Left cardiac atrium (tissue), 4 donors: ENCODE results near the gene GNG14. TPM values are rescaled to one million over a fixed set of nuclear protein-coding genes. Genes with fewer than 3 reads are reported as not detected.
"Not testable (repeated sequence)": the region's sequence is repeated elsewhere in the genome, so short reads cannot be mapped to it uniquely, and the experiment has no call there.

ENCODE experiments used
- ATAC-seq, 2 donors: fragments of 200-7000 bp; cut with Tn5 transposase; one replicate each; pipeline ENCODE4 v1.9.1; 2020; ENCODE audit warnings: mild to moderate bottlenecking in 2 of 2, moderate library complexity in 2 of 2
- DNase-seq: peaks from one replicate; pipeline ENCODE4 v3.0.0-alpha.2; 2020
- intact Hi-C, 2 donors: fragments of 100-400 bp; cut with DNase I; formaldehyde crosslinking; loops; one replicate each; pipeline versions ENCODE4 v1.14.1 to v1.15.1; 2022 to 2023
- total RNA-seq, 2 donors: library from RNA; stranded (reverse); fragmentation: NEBNext Ultra II Directional; extraction: Animal tissue kit (Norgen Biotek cat#: 25700); gene quantifications; one replicate each; pipeline ENCODE4 v1.2.1, GENCODE V29; 2021
- donor health status: DM: no; HTN: yes; CAD: no.
- donor health status: DM: no; HTN: yes; CAD: no; lungs with severe emphysema.
- donor health status: DM: yes; HTN: yes; CAD: no.
- donor health status: Dilated cardiomyopathy.

GNG14 gene
- total RNA-seq, 2 donors from 2014 or later, result not detected

GRCh38 chr19:12689012-12689411, 1.2 kb downstream of the GNG14 start:
- peak in 1 of 2 donors; percentile 7 for ATAC-seq
- no peak for DNase-seq
- intact Hi-C loops, result no loop called here

GRCh38 chr19:12689581-12690216, 1.9 kb downstream of the GNG14 start:
- DNase-seq (no peak), ATAC-seq (no peak)
- intact Hi-C loops, result no loop called here

DNA sequence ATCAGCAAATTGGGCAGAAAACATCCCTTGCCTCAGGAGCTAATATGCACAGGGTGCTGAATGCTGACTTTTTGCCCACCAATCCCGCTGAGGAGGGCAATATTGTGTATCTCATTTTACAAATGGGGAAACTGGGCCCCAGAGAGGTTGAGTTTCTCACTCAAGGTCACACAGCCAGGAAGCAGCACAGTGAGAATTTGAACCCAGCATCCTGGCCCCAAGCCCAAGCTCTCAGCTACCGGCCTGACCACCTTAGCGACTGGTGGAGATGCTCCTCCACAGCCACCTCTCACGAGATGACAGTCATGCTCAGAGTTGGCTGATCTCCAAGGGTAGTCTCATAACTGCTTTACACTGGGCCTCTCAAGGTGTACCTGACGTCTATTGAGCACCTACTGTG, 5.2 kb downstream of the GNG14 start:
- intact Hi-C loops, result no loop called here
- DNase-seq (no peak), ATAC-seq (no peak)

DNA sequence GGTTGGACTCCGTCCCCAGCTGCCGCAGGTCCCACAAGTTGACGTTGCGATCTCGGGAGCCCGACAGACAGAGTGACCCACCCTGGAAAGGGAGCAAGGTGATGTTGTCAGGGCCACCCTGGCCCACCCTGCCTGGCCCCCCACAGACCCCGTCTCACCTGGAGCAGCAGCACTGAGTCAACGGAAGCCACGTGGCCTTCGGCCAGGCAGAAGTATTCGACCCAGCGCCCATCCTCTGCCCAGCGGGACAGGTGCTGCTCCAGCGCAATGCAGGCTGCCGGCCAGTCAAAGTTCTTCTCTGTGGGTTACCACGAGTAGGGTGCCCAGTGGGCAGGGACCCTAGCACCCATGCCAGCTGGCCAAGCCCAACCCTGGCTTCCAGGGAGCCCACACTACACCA, 6.8 kb downstream of the GNG14 start:
- DNase-seq (no peak), ATAC-seq (no peak)
- intact Hi-C loops, result no loop called here

- intact Hi-C loops, result no loop called here
- DNase-seq, result no peak
These were observed 7.3 kb downstream of the GNG14 start for GRCh38 chr19:12695096-12695495.

GRCh38 chr19:12695514-12695913, 7.7 kb downstream of the GNG14 start:
- intact Hi-C loops, result no loop called here
- no peak for ATAC-seq
- DNase-seq, result no peak

More at GRCh38 chr19:12695096-12695495, 7.3 kb downstream of the GNG14 start:
- ATAC-seq, result no peak

- DNase-seq (no peak), ATAC-seq (peak; percentile 6 to 7)
- intact Hi-C loops, result no loop called here
These were observed 8.2 kb downstream of the GNG14 start for GRCh38 chr19:12695997-12696365.

GRCh38 chr19:12696366-12697335, 8.9 kb downstream of the GNG14 start, which contains the start of gene FBXW9:
Gene FBXW9, minus strand, starts transcription at chr19:12696631. Its CDS starts 50 bp downstream, at chr19:12696581.
- intact Hi-C loops, result no loop called here
- peak; percentile 95 for DNase-seq
- peak; percentile 93 to 97 for ATAC-seq

GRCh38 chr19:12697425-12697824, 9.6 kb downstream of the GNG14 start:
- intact Hi-C loops, DNase-seq, ATAC-seq: not testable (repeated sequence)

DNA sequence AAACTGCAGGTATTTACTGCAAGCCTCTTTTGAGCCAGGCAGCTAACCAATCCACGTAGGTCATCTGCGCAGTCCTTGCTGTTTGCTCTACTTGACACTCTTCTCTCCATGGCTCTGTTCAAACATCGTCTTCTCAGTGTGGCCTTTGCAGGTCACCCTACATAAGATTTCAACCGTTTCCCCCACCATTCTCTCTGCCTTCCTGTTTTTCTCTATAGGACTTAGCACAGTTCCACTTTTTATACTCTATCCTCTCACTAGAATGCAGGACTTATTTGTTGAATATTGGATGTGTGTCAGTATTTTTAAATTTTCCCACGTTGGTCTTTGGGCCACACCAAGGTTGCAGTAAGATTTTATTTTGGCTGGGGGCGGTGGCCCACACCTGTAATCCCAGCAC, 10.3 kb downstream of the GNG14 start:
- intact Hi-C loops, result no loop called here
- DNase-seq, result no peak
- no peak for ATAC-seq

DNA sequence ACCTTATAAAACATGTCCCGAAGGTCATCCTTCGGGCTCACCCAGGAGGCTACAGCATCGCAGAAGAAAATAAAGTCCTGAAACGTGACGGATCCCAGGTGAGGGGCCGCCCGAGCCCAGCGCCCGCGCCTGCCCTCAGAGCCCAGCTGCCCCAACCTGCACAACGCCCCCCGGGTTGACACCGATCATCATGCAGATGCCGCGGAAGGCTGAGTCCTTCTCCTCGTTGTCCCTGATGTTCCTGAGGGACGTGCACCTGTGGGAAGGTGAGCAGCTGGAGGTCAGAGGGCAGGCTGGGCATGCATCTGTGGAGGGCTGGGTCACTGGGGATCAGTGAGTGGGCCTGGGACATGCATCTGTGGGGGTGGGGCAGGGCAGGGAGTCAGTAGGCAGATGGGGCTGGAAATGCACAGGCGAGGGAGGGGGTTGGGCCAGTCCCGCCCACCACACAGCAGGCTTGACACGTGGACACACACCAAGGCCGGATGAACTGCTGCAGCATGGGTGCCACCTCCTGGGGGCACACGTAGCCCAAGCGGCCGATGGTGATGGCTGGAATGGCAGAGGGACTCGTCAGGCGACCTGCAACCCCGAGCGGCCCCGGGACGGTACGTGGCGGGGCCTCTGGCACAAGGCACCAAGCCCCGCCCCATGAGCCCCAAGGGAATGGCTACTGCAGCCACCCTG, 13.9 kb downstream of the GNG14 start:
- intact Hi-C loops, result no loop called here
- ATAC-seq, result no peak
- no peak for DNase-seq

- ATAC-seq, result no peak
- DNase-seq, result no peak
- intact Hi-C loops, result no loop called here
These were observed 15.2 kb downstream of the GNG14 start for GRCh38 chr19:12703046-12703445.

DNA sequence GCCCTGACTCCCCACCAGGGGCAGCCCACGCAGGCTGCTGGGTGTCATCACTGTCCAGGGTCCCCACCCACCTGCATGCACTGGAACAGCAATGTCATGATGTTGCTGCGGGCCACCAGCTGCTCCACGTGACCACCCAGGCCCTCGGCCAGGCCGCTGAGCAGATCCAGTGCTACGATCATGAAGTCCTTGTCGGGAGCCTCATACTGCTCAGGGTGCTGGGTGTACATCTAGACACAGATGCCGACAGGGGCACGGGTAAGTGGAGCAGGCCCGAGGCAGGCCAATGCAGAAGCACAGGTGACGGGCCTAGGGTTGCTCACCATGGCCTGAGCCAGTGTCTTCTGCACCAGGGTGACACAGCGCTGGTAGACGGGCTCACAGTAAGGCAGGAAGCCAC, 17.4 kb downstream of the GNG14 start:
- DNase-seq (no peak), ATAC-seq (no peak)
- intact Hi-C loops, result no loop called here

GRCh38 chr19:12705654-12706331, 18.0 kb downstream of the GNG14 start:
- intact Hi-C loops, result no loop called here
- DNase-seq (no peak), ATAC-seq (no peak)

DNA sequence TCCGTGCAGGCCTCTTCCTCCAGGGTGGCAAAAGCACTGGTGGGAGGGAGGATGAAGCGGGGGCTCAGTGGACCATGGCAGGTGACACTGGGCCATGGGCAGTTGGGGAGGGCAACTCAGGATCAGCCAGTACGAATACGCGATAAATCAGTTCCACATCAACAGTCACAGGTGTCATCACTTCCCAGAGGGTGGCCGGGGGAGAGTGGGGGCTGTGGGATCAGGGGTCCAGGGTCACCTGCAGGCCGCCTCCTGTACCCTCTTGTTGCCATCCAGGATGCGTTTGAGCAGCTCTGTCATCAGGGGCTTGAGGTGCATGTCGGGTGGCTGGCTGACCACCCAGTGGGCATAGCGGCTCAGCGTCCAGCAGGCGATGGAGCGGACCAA, 18.5 kb downstream of the GNG14 start:
- DNase-seq (no peak), ATAC-seq (no peak)
- intact Hi-C loops, result no loop called here

DNA sequence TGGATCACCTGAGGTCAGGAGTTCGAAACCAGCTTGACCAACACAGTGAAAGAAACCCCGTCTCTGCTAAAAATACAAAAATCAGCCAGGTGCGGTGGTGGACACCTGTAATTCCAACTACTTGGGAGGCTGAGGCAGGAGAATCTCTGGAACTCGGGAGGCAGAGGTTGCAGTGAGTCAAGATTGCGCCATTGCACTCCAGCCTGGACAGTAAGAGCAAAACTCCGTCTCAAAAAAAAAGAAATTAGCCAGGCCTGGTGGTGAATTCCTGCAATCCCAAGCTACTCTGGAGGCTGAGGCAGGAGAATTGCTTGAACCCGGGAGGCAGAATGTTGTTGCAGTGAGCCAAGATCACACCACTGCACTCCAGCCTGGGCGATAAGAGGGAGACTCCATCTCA, 20.8 kb downstream of the GNG14 start:
- intact Hi-C loops, result no loop called here
- DNase-seq (no peak), ATAC-seq (no peak)

- ATAC-seq (no peak), DNase-seq (no peak)
These were observed 23.4 kb downstream of the GNG14 start for GRCh38 chr19:12711187-12711586.

DNA sequence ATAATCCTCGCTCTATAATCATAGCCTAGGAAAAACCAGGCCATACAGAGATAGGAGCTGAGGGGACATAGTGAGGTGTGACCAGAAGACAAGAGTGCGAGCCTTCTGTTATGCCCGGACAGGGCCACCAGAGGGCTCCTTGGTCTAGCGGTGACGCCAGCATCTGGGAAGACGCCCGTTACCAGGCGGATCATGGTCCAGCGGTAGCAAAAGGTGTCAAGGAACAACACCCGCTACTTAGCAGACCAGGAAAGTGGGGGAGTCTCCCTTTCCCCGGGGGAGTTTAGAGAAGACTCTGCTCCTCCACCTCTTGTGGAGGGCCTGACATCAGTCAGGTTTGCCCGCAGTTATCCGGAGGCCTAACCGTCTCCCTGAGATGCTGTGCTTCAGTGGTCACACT, 24.3 kb downstream of the GNG14 start:
- ATAC-seq, intact Hi-C loops: not testable (repeated sequence)

More at GRCh38 chr19:12711187-12711586, 23.4 kb downstream of the GNG14 start:
- intact Hi-C loops, result no loop called here

DNA sequence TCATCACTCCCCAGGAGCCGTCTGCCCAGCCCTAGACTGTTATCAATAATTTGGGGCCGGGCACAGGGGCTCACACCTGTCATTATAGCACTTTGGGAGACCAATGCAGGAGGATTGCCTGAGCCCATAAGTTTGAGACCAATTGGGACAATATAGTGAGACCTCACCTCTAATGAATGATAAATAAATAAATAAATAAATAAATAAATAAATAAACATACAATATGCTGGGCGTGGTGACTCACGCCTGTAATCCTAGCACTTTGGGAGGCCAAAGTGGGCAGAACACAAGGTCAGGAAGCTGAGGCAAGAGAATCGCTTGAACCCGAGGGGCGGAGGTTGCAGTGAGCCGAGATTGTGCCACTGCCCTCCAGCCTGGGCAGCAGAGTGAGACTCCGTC, 25.5 kb downstream of the GNG14 start:
- intact Hi-C loops, ATAC-seq, DNase-seq: not testable (repeated sequence)

More for the DNA sequence above, 24.3 kb downstream of the GNG14 start:
- not testable (repeated sequence) for DNase-seq
